Measurements from ENCODE around the gene ACTR1B. TPM values are rescaled to one million over a fixed set of nuclear protein-coding genes. Genes with fewer than 3 reads are reported as not detected.

Gene ACTR1B
- polyA plus RNA-seq, 1 of the 3 experiments (the other 2 are of a cell fraction), result 51.5 TPM

GRCh38 chr2:97706708-97707345, 43.0 kb upstream of the ACTR1B start:
- WGBS (ENCODE audit: low lambda C conversion rate), result 50% methylated on average over 11 of the region's 11 CpGs
- Histone ChIP-seq H2AFZ (ENCODE audit: low read depth) (no peak overlapping the region), H3K27ac (ENCODE audit: low read depth in 2 of 2, low read length in 1 of 2) (no peak overlapping the region), H4K20me1 (ENCODE audit: insufficient read depth) (no peaks in the 10 kb centered on the region), H3K79me2 (ENCODE audit: insufficient read depth) (no peaks in the 10 kb centered on the region), H3F3A (replicated peaks; ENCODE audit: insufficient read depth) (no peaks in the 10 kb centered on the region), H3K4me3 (ENCODE audit: low read depth in 2 of 2, low read length in 1 of 2) (no peak overlapping the region), H3K36me3 (replicated peaks in 1 of 2; ENCODE audit: control insufficient read depth in 1 of 2, insufficient read depth in 2 of 2, low read length in 1 of 2) (no peaks in the 10 kb centered on the region), H3K9me3 (no peaks in the 10 kb centered on the region), H3K9ac (no peak overlapping the region), H3K9me2 (no peaks in the 10 kb centered on the region), H3K27me3 (ENCODE audit: insufficient read depth) (no peaks in the 10 kb centered on the region), H3K4me2 (no peak overlapping the region), H3K4me1 (ENCODE audit: control insufficient read depth in 1 of 2, insufficient read depth in 2 of 2, low read depth in 1 of 2, low read length in 1 of 2) (peaks cover 0 to 5% of the 10 kb centered on the region in 2 experiments; a peak in 1 of 4 replicates)
- TF ChIP-seq EP300 (IDR thresholded peaks at IDR 0.05; ENCODE audit: borderline replicate concordance in 1 of 2, low read depth in 1 of 2, low read length in 1 of 2), result no peak
- TF ChIP-seq YY1 (IDR thresholded peaks at IDR 0.05; ENCODE audit: low read depth), result no peak
- TF ChIP-seq GABPA (IDR thresholded peaks at IDR 0.05; ENCODE audit: low read depth), result no peak
- no peak for TF ChIP-seq NRF1 (IDR thresholded peaks at IDR 0.05; ENCODE audit: low read depth, low read length)
- no peak for TF ChIP-seq USF1 (IDR thresholded peaks at IDR 0.05; ENCODE audit: borderline replicate concordance, low read depth)
- TF ChIP-seq MAX (IDR thresholded peaks at IDR 0.05; ENCODE audit: low read depth), result no peak
- ChIA-PET POLR2A (no interaction called here), CTCF (interaction anchor here (1.0 to 8.1 kb wide), 5 partner anchors 9 to 678 kb away, joined by 3 to 90 read pairs (median 7); no protein-coding TSS in a partner anchor)
- no peak for DNase-seq

- no peak overlapping the region for H3K27ac ChIP-seq (ENCODE audit: low read depth in 2 of 2, low read length in 1 of 2)
- no peaks in the 10 kb centered on the region for H3K79me2 ChIP-seq (ENCODE audit: insufficient read depth)
- H3K4me1 ChIP-seq (ENCODE audit: control insufficient read depth in 1 of 2, insufficient read depth in 2 of 2, low read depth in 1 of 2, low read length in 1 of 2), result peaks cover 0 to 5% of the 10 kb centered on the region in 2 experiments; a peak in 1 of 4 replicates
- H3K9me2 ChIP-seq, result no peaks in the 10 kb centered on the region
- H3K9ac ChIP-seq, result no peak overlapping the region
- 87% methylated on average over 13 of the region's 13 CpGs for WGBS (ENCODE audit: low lambda C conversion rate)
- ChIA-PET CTCF (interaction anchor here (1.0 to 8.1 kb wide), 5 partner anchors 8 to 679 kb away, joined by 3 to 90 read pairs (median 4); no protein-coding TSS in a partner anchor), POLR2A (no interaction called here)
- no peaks in the 10 kb centered on the region for H3K36me3 ChIP-seq (replicated peaks in 1 of 2; ENCODE audit: control insufficient read depth in 1 of 2, insufficient read depth in 2 of 2, low read length in 1 of 2)
- no peaks in the 10 kb centered on the region for H3K9me3 ChIP-seq
- TF ChIP-seq PBX3 (IDR thresholded peaks at IDR 0.05) (no peak), CTCF (IDR thresholded peaks at IDR 0.05) (no peak), FOXJ3 (CRISPR knock-in tag; IDR thresholded peaks at IDR 0.05) (no peak), REST (IDR thresholded peaks at IDR 0.05; ENCODE audit: low read depth, low read length) (no peak), FOSL2 (IDR thresholded peaks at IDR 0.05; ENCODE audit: borderline replicate concordance, low read depth) (no peak), SIN3A (IDR thresholded peaks at IDR 0.05; ENCODE audit: borderline replicate concordance, low read depth, low read length) (no peak), NFIC (IDR thresholded peaks at IDR 0.05; ENCODE audit: borderline replicate concordance) (no peak), MXI1 (IDR thresholded peaks at IDR 0.05; ENCODE audit: low read depth, low read length) (no peak), RCOR1 (IDR thresholded peaks at IDR 0.05; ENCODE audit: low read length) (no peak), MAX (IDR thresholded peaks at IDR 0.05; ENCODE audit: low read depth) (no peak), SMC3 (IDR thresholded peaks at IDR 0.05; ENCODE audit: low read depth, low read length) (no peak)
- H2AFZ ChIP-seq (ENCODE audit: low read depth), result no peak overlapping the region
- H3F3A ChIP-seq (replicated peaks; ENCODE audit: insufficient read depth), result no peaks in the 10 kb centered on the region
- no peak overlapping the region for H3K4me3 ChIP-seq (ENCODE audit: low read depth in 2 of 2, low read length in 1 of 2)
- no peaks in the 10 kb centered on the region for H3K27me3 ChIP-seq (ENCODE audit: insufficient read depth)
- DNase-seq, result no peak
- no peaks in the 10 kb centered on the region for H4K20me1 ChIP-seq (ENCODE audit: insufficient read depth)
- H3K4me2 ChIP-seq, result no peak overlapping the region
These were observed 42.3 kb upstream of the ACTR1B start for GRCh38 chr2:97706112-97706511.
